Left lung (tissue), 10 donors: ENCODE data around the gene LINGO1. TPM values are rescaled to one million over a fixed set of nuclear protein-coding genes. Genes with fewer than 3 reads are reported as not detected.

Source experiments
- ATAC-seq: fragments of 200-7000 bp; cut with Tn5 transposase; one replicate; pipeline ENCODE4 v1.9.1; 2020; ENCODE audit warnings: moderate library complexity
- DNase-seq, 4 donors: peaks; one replicate each; pipeline ENCODE4 v3.0.0-alpha.2; 2013 to 2020
- H3K27ac ChIP-seq, 2 donors: fragments of 200-600 bp; sonication (generic) in 1 of 2; one replicate each; pipeline versions ENCODE4 v1.5.0 to v1.8.0; 2020 to 2021
- H3K27me3 ChIP-seq, 2 donors: fragments of 200-600 bp; sonication (generic) in 1 of 2; one replicate each; pipeline versions ENCODE4 v1.5.0 to v1.8.0; 2020 to 2021
- H3K36me3 ChIP-seq, 2 donors: fragments of 200-600 bp; sonication (generic) in 1 of 2; one replicate each; pipeline versions ENCODE4 v1.5.0 to v1.8.0; 2020 to 2021
- H3K4me1 ChIP-seq, 2 donors: fragments of 200-600 bp; one replicate each; pipeline ENCODE4 v1.8.0; 2021
- H3K4me3 ChIP-seq, 2 donors: fragments of 200-600 bp; sonication (generic) in 1 of 2; one replicate each; pipeline versions ENCODE4 v1.5.0 to v1.8.0; 2020 to 2021; ENCODE audit warnings: mild to moderate bottlenecking in 1 of 2
- H3K9me3 ChIP-seq, 2 donors: fragments of 200-600 bp; sonication (generic) in 1 of 2; one replicate each; pipeline versions ENCODE4 v1.5.0 to v1.8.0; 2020 to 2021
- intact Hi-C, 2 donors: fragments of 100-400 bp; cut with DNase I; formaldehyde crosslinking; loops; one replicate each; pipeline versions ENCODE4 v1.11.2 to v1.14.2; 2022
- polyA plus RNA-seq, 6 donors: library from polyadenylated mRNA; unstranded; fragments of 120-200 nt; gene quantifications; one replicate each; pipeline ENCODE4 v1.2.1, GENCODE V29; 2013; ENCODE audit not compliant: insufficient read length in 6 of 6
- total RNA-seq, 2 donors: library from RNA; stranded (reverse); fragmentation: NEBNext Ultra II Directional; extraction: Animal tissue kit (Norgen Biotek cat#: 25700); gene quantifications; one replicate each; pipeline ENCODE4 v1.2.1, GENCODE V29; 2021
- TF ChIP-seq, protein P1 (sequence below), 2 donors: fragments of 200-600 bp; sonication (generic) in 1 of 2; IDR thresholded peaks; one replicate each; pipeline versions ENCODE4 v1.5.0 to v1.8.0; 2021; ENCODE audit warnings: antibody characterized with exemption in 2 of 2
- donor health status: DM: no; HTN: yes; CAD: no.
- donor health status: DM: no; HTN: no; CAD: no.

Gene LINGO1
- total and polyA plus RNA-seq, 8 donors: 0.99 to 19.6 (median 14.1) TPM

DNA sequence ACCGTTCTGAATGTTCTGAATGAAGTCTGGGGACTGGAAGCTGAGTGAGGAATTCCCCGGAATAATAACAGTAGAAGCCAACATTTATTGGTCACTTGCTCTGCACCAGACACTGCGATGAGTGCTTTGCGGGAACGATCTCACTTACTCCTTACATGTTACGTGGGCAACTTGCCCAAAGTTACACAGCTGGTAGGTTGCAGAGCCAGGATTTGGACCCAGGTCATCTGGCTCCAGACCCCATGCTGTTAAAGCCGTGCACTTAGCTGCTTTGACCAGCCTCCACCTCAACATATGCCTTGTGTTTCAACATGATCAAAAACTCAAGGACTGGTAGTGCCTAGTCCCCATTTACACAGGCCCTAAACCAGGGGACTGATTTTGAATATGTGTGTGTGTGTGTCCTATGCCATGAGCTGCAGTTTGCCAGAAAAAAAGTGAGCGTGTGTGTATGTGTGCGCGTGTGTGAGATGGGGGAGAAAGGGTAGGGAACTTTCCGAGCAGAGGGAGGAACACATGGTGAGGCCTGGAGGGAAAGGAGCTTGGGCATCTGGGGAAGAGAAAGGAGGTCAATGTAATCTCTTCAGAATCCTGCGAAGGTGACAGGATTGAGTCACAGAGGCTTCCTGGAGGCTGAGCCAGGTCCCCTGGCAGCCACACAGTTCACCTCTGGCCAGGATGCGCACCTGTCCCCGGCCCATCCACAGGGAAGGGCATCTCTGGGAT is 28.9 kb downstream of the LINGO1 start:
- Histone ChIP-seq H3K9me3 (no peaks in the 10 kb centered on the region), H3K36me3 (no peaks in the 10 kb centered on the region), H3K4me3 (no peak overlapping the region), H3K4me1 (no peaks in the 10 kb centered on the region), H3K27ac (no peak overlapping the region), H3K27me3 (peaks cover 0 to 17% of the 10 kb centered on the region in 2 donors)
- intact Hi-C loops: no loop called here
- TF ChIP-seq, protein P1, sequence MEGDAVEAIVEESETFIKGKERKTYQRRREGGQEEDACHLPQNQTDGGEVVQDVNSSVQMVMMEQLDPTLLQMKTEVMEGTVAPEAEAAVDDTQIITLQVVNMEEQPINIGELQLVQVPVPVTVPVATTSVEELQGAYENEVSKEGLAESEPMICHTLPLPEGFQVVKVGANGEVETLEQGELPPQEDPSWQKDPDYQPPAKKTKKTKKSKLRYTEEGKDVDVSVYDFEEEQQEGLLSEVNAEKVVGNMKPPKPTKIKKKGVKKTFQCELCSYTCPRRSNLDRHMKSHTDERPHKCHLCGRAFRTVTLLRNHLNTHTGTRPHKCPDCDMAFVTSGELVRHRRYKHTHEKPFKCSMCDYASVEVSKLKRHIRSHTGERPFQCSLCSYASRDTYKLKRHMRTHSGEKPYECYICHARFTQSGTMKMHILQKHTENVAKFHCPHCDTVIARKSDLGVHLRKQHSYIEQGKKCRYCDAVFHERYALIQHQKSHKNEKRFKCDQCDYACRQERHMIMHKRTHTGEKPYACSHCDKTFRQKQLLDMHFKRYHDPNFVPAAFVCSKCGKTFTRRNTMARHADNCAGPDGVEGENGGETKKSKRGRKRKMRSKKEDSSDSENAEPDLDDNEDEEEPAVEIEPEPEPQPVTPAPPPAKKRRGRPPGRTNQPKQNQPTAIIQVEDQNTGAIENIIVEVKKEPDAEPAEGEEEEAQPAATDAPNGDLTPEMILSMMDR (IDR thresholded peaks at IDR 0.05): no peak
- DNase-seq (no peak), ATAC-seq (no peak)

DNA sequence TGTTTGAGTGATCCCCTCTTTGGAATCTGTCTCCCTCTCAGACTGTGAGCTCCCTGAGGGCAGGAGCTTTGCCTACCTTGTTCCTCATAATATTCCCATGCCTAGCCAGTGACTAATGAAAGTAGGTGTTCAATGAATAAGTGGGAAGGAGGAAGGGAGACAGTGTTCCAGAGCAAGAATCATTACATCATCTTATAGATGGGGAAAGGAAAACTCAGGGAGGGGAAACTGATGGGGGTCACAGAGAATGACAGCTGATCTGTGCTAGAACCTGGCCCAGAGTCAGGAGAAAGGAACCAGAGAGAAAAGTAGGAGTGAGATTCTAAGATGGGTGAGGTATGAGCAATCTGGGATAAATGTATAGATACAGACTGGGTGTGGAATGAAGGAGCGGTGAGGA is 29.9 kb downstream of the LINGO1 start:
- no peaks in the 10 kb centered on the region for H3K4me1 ChIP-seq
- intact Hi-C loops: no loop called here

DNA sequence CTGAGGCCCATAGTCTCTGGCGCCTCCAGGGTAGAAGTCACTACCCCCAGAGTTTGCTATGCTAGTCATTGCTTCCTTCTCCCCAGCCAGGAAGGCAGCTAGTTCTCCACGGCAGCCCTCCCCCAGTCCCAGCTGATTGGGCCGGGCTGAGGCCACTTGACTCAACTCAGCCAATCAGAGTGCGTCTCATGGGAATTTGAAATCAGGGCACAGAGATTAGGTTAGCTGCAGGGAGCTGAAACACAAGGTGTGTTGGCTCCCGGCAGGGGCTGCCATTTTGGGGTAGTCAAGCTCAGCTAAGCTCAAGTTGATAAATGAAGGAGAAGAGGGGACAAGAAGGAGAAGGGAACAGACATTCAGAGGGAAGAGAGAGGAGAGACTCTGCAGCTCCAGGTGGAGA is 32.8 kb downstream of the LINGO1 start:
- Histone ChIP-seq H3K27me3 (peaks cover 0 to 3% of the 10 kb centered on the region in 2 donors), H3K4me3 (no peak overlapping the region), H3K9me3 (no peaks in the 10 kb centered on the region), H3K4me1 (no peaks in the 10 kb centered on the region), H3K36me3 (no peaks in the 10 kb centered on the region), H3K27ac (peak overlapping the region in 1 of 2 donors; percentile 13)
- TF ChIP-seq, protein P1 (IDR thresholded peaks at IDR 0.05): no peak
- ATAC-seq (peak; percentile 61), DNase-seq (no peak)
- intact Hi-C loops: no loop called here

More for the DNA sequence above, 29.9 kb downstream of the LINGO1 start:
- no peak overlapping the region for H3K4me3 ChIP-seq
- H3K9me3 ChIP-seq: no peaks in the 10 kb centered on the region
- DNase-seq (no peak), ATAC-seq (no peak)
- TF ChIP-seq, protein P1 (IDR thresholded peaks at IDR 0.05): no peak
- H3K36me3 ChIP-seq: no peaks in the 10 kb centered on the region
- peaks cover 0 to 17% of the 10 kb centered on the region in 2 donors for H3K27me3 ChIP-seq
- no peak overlapping the region for H3K27ac ChIP-seq

DNA sequence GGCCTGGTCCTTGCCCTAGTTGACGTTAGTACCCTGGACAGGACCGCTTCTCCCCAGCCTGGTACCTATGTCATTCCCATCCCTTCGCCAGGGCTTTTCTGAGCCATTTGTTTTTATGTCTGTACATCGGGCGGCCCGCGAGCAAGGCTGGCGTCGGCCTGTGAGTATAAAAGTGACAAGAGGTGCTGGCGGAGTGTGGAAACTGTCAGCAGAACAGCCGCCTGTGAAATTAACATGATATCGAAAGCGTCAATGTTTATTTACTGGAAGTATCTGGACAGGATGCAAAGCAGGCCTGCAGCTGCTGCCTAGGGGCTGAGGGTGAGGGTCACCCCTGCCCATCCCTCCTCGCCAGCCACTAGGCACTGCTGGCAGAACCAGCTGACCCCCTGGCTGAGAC is 33.4 kb downstream of the LINGO1 start:
- Histone ChIP-seq H3K27ac (peak overlapping the region in 1 of 2 donors; percentile 13), H3K9me3 (no peaks in the 10 kb centered on the region), H3K27me3 (no peaks in the 10 kb centered on the region), H3K36me3 (no peaks in the 10 kb centered on the region), H3K4me1 (no peaks in the 10 kb centered on the region), H3K4me3 (no peak overlapping the region)
- DNase-seq (no peak), ATAC-seq (no peak)
- intact Hi-C loops: no loop called here
- TF ChIP-seq, protein P1 (IDR thresholded peaks at IDR 0.05): no peak

DNA sequence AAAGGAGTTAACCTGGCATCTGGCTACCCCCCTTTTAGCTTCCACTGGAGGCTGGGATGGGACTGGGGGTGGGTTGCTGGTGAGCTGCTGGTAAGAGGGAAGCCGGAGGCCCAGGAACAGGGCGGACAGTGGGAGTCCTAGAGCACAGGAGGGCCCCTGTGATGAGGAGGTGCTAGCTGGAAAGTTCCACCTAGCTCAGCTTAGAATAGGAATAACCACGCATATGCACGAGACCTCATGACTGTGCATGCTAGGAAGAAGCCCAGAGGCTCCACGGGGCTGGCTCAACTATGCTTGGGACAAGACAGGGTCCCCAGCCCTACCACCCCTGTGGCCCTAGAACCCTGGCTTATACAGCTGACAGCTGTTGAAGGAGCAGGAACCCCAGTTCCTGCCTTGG is 34.1 kb downstream of the LINGO1 start:
- no peaks in the 10 kb centered on the region for H3K36me3 ChIP-seq
- H3K4me1 ChIP-seq: no peaks in the 10 kb centered on the region
- no peak for ATAC-seq
- H3K9me3 ChIP-seq: no peaks in the 10 kb centered on the region
- H3K27ac ChIP-seq: no peak overlapping the region
- no peak for DNase-seq
- no peak overlapping the region for H3K4me3 ChIP-seq
- intact Hi-C loops: no loop called here
- H3K27me3 ChIP-seq: no peaks in the 10 kb centered on the region
- TF ChIP-seq, protein P1 (IDR thresholded peaks at IDR 0.05): no peak
